B cell (primary cell): ENCODE data around the gene TRIML2.

ENCODE experiments used
- CTCF ChIP-seq: fragments of 200-600 bp; IDR thresholded peaks from one replicate; pipeline ENCODE4 v1.8.0; 2022; ENCODE audit warnings: antibody characterized with exemption, mild to moderate bottlenecking
- EZH2 ChIP-seq: IDR thresholded peaks from 2 replicates; pipeline ENCODE4 v1.6.1; 2012; ENCODE audit warnings: borderline replicate concordance, low read depth, mild to moderate bottlenecking, moderate library complexity, low read length; ENCODE audit not compliant: insufficient read depth, poor library complexity, severe bottlenecking

DNA sequence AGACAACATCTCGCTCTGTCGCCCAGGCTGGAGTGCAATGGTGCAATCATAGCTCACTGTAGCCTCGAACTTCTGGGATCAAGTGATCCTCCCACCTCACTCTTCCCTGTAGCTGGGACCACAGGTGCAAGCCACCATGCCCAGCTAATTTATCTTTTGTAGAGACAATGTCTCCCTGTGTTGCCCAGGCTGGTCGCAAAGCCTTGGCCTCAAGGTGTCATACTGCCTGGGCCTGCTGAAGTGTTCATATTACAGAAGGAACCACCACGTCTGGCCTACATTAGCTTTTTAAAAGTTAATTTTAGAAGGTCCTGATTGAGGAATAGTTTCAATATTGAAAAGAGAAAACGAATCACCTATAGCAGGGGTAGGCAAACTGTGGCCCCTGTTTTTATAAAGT, 22.5 kb downstream of the TRIML2 start:
- no peak for TF ChIP-seq CTCF
- no peak for TF ChIP-seq EZH2
